SH-SY5Y (cell line): ENCODE measurements around the gene SLC29A1.

Source experiments
- GATA2 ChIP-seq: IDR thresholded peaks from 2 replicates; pipeline ENCODE4 v1.6.1; 2011; ENCODE audit warnings: mild to moderate bottlenecking, low read depth, low read length
- GATA3 ChIP-seq: IDR thresholded peaks from 2 replicates; pipeline ENCODE4 v1.6.1; 2011; ENCODE audit warnings: low read depth, mild to moderate bottlenecking, low read length, moderate library complexity

DNA sequence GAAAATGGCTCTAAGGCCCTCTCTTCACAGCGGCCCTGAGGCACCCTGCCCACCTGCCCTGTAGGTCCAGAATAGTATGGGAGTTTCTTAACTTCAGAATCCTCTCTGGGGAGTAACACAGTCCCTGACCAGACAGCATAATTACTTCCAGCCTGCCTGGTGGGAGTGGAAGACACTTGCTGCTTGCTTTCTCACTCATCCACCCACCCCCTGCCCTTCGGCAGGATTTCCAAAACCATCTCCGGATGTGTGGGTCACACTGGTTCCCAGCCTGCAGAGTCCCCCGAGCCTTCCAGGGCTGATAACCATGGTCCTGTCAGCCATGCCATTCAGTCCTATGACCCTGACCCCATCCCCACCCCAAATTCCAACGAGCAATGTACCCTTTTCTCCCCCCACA, 5.4 kb downstream of the SLC29A1 start:
- TF ChIP-seq GATA2 (no peak), GATA3 (no peak)
